A549 (cell line): Measurements from ENCODE around the gene FBLN5.

Experiments used
- HES2 ChIP-seq: fragments of >200 bp; sonication (Bioruptor Twin); formaldehyde crosslinking; IDR thresholded peaks from 2 replicates; pipeline ENCODE4 v1.6.1; 2016
- HEYL ChIP-seq: fragments of 250-450 bp; sonication (Bioruptor Pico); IDR thresholded peaks from 2 replicates; pipeline ENCODE4 v1.8.0; 2021; ENCODE audit warnings: mild to moderate bottlenecking, moderate library complexity
- KDM1A ChIP-seq: fragments of 200-600 bp; sonication (generic); IDR thresholded peaks from 2 replicates; pipeline ENCODE4 v1.6.1; 2016; ENCODE audit warnings: low read depth, mild to moderate bottlenecking
- KDM5A ChIP-seq: fragments of 200-600 bp; sonication (generic); IDR thresholded peaks from 2 replicates; pipeline ENCODE4 v1.6.1; 2016; ENCODE audit warnings: antibody characterized with exemption, mild to moderate bottlenecking
- MAX ChIP-seq: IDR thresholded peaks from 2 replicates; pipeline ENCODE4 v1.6.1; 2012
- POLR2A ChIP-seq: IDR thresholded peaks from 2 replicates; pipeline ENCODE4 v1.6.1; 2012; ENCODE audit warnings: mild to moderate bottlenecking, low read length
- TF ChIP-seq, protein P1 (sequence below): fragments of >200 bp; sonication (Bioruptor Twin); formaldehyde crosslinking; IDR thresholded peaks from 3 replicates; pipeline ENCODE4 v1.5.1; 2016
- TF ChIP-seq, protein P2 (sequence below): fragments of 200-600 bp; sonication (generic); IDR thresholded peaks from 2 replicates; pipeline ENCODE4 v1.6.1; 2016; ENCODE audit warnings: antibody characterized with exemption, mild to moderate bottlenecking, moderate library complexity

GRCh38 chr14:91935586-91935985 is 11.9 kb downstream of the FBLN5 start:
- TF ChIP-seq, protein P1, sequence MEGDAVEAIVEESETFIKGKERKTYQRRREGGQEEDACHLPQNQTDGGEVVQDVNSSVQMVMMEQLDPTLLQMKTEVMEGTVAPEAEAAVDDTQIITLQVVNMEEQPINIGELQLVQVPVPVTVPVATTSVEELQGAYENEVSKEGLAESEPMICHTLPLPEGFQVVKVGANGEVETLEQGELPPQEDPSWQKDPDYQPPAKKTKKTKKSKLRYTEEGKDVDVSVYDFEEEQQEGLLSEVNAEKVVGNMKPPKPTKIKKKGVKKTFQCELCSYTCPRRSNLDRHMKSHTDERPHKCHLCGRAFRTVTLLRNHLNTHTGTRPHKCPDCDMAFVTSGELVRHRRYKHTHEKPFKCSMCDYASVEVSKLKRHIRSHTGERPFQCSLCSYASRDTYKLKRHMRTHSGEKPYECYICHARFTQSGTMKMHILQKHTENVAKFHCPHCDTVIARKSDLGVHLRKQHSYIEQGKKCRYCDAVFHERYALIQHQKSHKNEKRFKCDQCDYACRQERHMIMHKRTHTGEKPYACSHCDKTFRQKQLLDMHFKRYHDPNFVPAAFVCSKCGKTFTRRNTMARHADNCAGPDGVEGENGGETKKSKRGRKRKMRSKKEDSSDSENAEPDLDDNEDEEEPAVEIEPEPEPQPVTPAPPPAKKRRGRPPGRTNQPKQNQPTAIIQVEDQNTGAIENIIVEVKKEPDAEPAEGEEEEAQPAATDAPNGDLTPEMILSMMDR: no peak
- TF ChIP-seq KDM1A (no peak), POLR2A (no peak), MAX (no peak), KDM5A (no peak), HEYL (no peak), HES2 (no peak)
- TF ChIP-seq, protein P2, sequence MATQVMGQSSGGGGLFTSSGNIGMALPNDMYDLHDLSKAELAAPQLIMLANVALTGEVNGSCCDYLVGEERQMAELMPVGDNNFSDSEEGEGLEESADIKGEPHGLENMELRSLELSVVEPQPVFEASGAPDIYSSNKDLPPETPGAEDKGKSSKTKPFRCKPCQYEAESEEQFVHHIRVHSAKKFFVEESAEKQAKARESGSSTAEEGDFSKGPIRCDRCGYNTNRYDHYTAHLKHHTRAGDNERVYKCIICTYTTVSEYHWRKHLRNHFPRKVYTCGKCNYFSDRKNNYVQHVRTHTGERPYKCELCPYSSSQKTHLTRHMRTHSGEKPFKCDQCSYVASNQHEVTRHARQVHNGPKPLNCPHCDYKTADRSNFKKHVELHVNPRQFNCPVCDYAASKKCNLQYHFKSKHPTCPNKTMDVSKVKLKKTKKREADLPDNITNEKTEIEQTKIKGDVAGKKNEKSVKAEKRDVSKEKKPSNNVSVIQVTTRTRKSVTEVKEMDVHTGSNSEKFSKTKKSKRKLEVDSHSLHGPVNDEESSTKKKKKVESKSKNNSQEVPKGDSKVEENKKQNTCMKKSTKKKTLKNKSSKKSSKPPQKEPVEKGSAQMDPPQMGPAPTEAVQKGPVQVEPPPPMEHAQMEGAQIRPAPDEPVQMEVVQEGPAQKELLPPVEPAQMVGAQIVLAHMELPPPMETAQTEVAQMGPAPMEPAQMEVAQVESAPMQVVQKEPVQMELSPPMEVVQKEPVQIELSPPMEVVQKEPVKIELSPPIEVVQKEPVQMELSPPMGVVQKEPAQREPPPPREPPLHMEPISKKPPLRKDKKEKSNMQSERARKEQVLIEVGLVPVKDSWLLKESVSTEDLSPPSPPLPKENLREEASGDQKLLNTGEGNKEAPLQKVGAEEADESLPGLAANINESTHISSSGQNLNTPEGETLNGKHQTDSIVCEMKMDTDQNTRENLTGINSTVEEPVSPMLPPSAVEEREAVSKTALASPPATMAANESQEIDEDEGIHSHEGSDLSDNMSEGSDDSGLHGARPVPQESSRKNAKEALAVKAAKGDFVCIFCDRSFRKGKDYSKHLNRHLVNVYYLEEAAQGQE: no peak
